NCI-H1092 (cell line): Measurements from ENCODE around the gene GLT8D1.
"Not testable (repeated sequence)": the region's sequence is repeated elsewhere in the genome, so short reads cannot be mapped to it uniquely, and the experiment has no call there.

ENCODE experiments used
- DNase-seq: peaks from one replicate; lab custom pipeline; 2025; lab: John Stamatoyannopoulos, UW

The GLT8D1 gene

GRCh38 chr3:52679811-52680210 is 25.8 kb downstream of the GLT8D1 start:
- no peak for DNase-seq

GRCh38 chr3:52679199-52679538 is 26.4 kb downstream of the GLT8D1 start:
- DNase-seq: no peak

- DNase-seq: no peak
These were observed 27.1 kb downstream of the GLT8D1 start for GRCh38 chr3:52678265-52679198.

GRCh38 chr3:52676201-52676600 is 29.4 kb downstream of the GLT8D1 start:
- DNase-seq: not testable (repeated sequence)

- no peak for DNase-seq
These were observed 33.9 kb downstream of the GLT8D1 start for GRCh38 chr3:52671676-52672075.

- DNase-seq: no peak
These were observed 34.7 kb downstream of the GLT8D1 start for GRCh38 chr3:52670621-52671521.

GRCh38 chr3:52663098-52663497 is 42.5 kb downstream of the GLT8D1 start:
- DNase-seq: no peak

GRCh38 chr3:52660046-52660445 is 45.5 kb downstream of the GLT8D1 start:
- DNase-seq: no peak

- DNase-seq: no peak
These were observed 49.7 kb downstream of the GLT8D1 start for GRCh38 chr3:52655895-52656294.

GRCh38 chr3:52651592-52651991 is 54.0 kb downstream of the GLT8D1 start:
- no peak for DNase-seq

GRCh38 chr3:52650439-52650838 is 55.2 kb downstream of the GLT8D1 start:
- no peak for DNase-seq

- DNase-seq: no peak
These were observed 56.0 kb downstream of the GLT8D1 start for GRCh38 chr3:52649461-52650210.

- DNase-seq: no peak
These were observed 60.0 kb downstream of the GLT8D1 start for GRCh38 chr3:52645549-52645948.
